NCI-H1105 treated with DMSO at 0.1 percent for 48 hours (cell line): Measurements from ENCODE around the gene GC.
"Not testable (repeated sequence)": the region's sequence is repeated elsewhere in the genome, so short reads cannot be mapped to it uniquely, and the experiment has no call there.

Experiments
- DNase-seq: peaks from one replicate; lab custom pipeline; 2025; lab: John Stamatoyannopoulos, UW

The GC gene

GRCh38 chr4:71783972-71784371, at the start of gene GC:
GC (minus strand) TSS chr4:71784079; CDS start chr4:71784018, 61 bp downstream.
- no peak for DNase-seq

GRCh38 chr4:71833232-71833900, 49.5 kb upstream of the GC start:
- DNase-seq, result no peak

GRCh38 chr4:71832049-71832448, 48.2 kb upstream of the GC start:
- no peak for DNase-seq

- no peak for DNase-seq
These were observed 46.8 kb upstream of the GC start for GRCh38 chr4:71830497-71831190.

GRCh38 chr4:71828470-71828869, 44.6 kb upstream of the GC start:
- no peak for DNase-seq

- no peak for DNase-seq
These were observed 43.9 kb upstream of the GC start for GRCh38 chr4:71827826-71828225.

- DNase-seq, result no peak
These were observed 32.9 kb upstream of the GC start for GRCh38 chr4:71816676-71817303.

GRCh38 chr4:71814433-71814832, 30.6 kb upstream of the GC start:
- no peak for DNase-seq

GRCh38 chr4:71809805-71810204, 25.9 kb upstream of the GC start:
- DNase-seq, result not testable (repeated sequence)

GRCh38 chr4:71807469-71807868, 23.6 kb upstream of the GC start:
- DNase-seq, result no peak

GRCh38 chr4:71805230-71805629, 21.4 kb upstream of the GC start:
- DNase-seq, result not testable (repeated sequence)

- DNase-seq, result not testable (repeated sequence)
These were observed 20.3 kb upstream of the GC start for GRCh38 chr4:71804017-71804697.

GRCh38 chr4:71785959-71786358, 2.1 kb upstream of the GC start:
- DNase-seq, result no peak

- no peak for DNase-seq
These were observed 804 bp upstream of the GC start for GRCh38 chr4:71784569-71785197.

- DNase-seq, result no peak
These were observed 6.0 kb downstream of the GC start for GRCh38 chr4:71777891-71778290.

- no peak for DNase-seq
These were observed 8.4 kb downstream of the GC start for GRCh38 chr4:71775449-71775848.

GRCh38 chr4:71774136-71774535, 9.7 kb downstream of the GC start:
- DNase-seq, result no peak

- no peak for DNase-seq
These were observed 10.9 kb downstream of the GC start for GRCh38 chr4:71773004-71773403.

- no peak for DNase-seq
These were observed 11.3 kb downstream of the GC start for GRCh38 chr4:71772592-71772991.

- DNase-seq, result no peak
These were observed 12.3 kb downstream of the GC start for GRCh38 chr4:71771613-71772012.

GRCh38 chr4:71769434-71769833, 14.4 kb downstream of the GC start:
- no peak for DNase-seq

- DNase-seq, result no peak
These were observed 15.8 kb downstream of the GC start for GRCh38 chr4:71768123-71768522.
